Measurements from ENCODE around the gene TMEM19. TPM values are rescaled to one million over a fixed set of nuclear protein-coding genes. Genes with fewer than 3 reads are reported as not detected.

The TMEM19 gene
- total RNA-seq, 1 experiment from 2014 or later = 14.3 TPM

DNA sequence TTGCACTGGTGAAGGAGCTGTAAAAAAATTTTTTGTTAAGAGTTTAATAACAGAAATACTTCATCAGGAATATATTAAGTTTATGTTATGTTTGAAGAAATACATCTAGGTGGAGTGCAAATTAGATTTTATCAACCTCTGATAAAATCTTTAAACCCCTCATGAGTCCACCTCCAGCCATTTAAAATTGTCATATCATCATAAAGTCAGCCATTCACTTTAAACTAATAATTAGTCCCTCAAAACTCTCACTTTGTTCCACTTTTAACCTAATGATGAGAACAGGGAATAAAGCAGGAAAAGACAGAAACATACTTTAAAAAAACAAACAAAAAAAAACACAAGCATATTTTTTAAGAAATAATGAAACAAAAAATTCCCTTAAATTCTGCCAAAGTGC, 47.4 kb upstream of the TMEM19 start:
- POLR2A ChIA-PET (ENCODE audit: unreplicated experiment) = no interaction called here
- ATAC-seq = no peak

DNA sequence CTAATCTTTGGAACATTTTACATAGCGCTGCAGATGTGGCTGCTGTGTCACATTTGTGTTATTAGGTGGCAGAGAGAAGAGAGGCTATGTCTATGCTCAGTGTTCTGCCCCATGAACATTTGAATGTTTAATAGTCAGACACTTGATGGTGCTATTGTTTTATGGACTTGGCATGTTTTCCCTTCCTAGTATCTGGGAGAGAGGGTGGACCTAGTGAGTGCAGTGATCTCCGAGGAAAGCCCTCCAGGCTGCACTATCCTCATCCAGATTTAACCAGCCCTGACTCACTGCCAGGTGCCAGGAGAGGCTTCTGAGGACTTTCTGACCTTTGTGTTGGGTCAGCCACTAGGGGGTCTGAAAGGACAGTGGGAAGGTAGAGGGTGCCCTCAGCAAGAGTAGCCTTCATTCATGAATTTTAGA, 46.5 kb upstream of the TMEM19 start:
- H3K9me2 ChIP-seq (replicated peaks; ENCODE audit: low read length) = no peaks in the 10 kb centered on the region
- ATAC-seq (peak; percentile 73), DNase-seq (peak; percentile 22)
- H3K79me2 ChIP-seq (ENCODE audit: low read length) = no peaks in the 10 kb centered on the region
- no peak overlapping the region for H2AFZ ChIP-seq (ENCODE audit: low read length)
- no peak overlapping the region for H3K27ac ChIP-seq (ENCODE audit: low read length)
- TF ChIP-seq, protein P1, sequence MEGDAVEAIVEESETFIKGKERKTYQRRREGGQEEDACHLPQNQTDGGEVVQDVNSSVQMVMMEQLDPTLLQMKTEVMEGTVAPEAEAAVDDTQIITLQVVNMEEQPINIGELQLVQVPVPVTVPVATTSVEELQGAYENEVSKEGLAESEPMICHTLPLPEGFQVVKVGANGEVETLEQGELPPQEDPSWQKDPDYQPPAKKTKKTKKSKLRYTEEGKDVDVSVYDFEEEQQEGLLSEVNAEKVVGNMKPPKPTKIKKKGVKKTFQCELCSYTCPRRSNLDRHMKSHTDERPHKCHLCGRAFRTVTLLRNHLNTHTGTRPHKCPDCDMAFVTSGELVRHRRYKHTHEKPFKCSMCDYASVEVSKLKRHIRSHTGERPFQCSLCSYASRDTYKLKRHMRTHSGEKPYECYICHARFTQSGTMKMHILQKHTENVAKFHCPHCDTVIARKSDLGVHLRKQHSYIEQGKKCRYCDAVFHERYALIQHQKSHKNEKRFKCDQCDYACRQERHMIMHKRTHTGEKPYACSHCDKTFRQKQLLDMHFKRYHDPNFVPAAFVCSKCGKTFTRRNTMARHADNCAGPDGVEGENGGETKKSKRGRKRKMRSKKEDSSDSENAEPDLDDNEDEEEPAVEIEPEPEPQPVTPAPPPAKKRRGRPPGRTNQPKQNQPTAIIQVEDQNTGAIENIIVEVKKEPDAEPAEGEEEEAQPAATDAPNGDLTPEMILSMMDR (conservative IDR thresholded peaks at IDR 0.05; ENCODE audit: low read depth, low read length) = peak; percentile 46
- no peak for TF ChIP-seq EZH2phosphoT487 (IDR thresholded peaks at IDR 0.05; ENCODE audit: borderline replicate concordance, low read length)
- H3F3A ChIP-seq (ENCODE audit: low read length, unreplicated experiment) = no peaks in the 10 kb centered on the region
- intact Hi-C loops (cut with micrococcal nuclease) = loop anchor here (10.0 kb wide), 1 partner anchor 425 kb away; no protein-coding TSS in a partner anchor
- H3K4me3 ChIP-seq (ENCODE audit: low read length) = no peak overlapping the region
- H3K36me3 ChIP-seq (ENCODE audit: low read depth, low read length) = peaks cover 52% of the 10 kb centered on the region
- CTCF ChIA-PET = no interaction called here
- no peak overlapping the region for H3K9ac ChIP-seq (ENCODE audit: low read length)
- POLR2A ChIA-PET (ENCODE audit: unreplicated experiment) = no interaction called here
- no peaks in the 10 kb centered on the region for H3K4me1 ChIP-seq (ENCODE audit: insufficient read depth, low read length)
- no peaks in the 10 kb centered on the region for H4K20me1 ChIP-seq (ENCODE audit: low read length)
- BruUV-seq (replicated peaks) = no TSS peak
- no peak overlapping the region for H3K4me2 ChIP-seq (ENCODE audit: low read length)
- H3K9me3 ChIP-seq (ENCODE audit: low read length) = no peaks in the 10 kb centered on the region
- H3K27me3 ChIP-seq (ENCODE audit: low read length) = no peaks in the 10 kb centered on the region

More for the DNA sequence above, 47.4 kb upstream of the TMEM19 start:
- CTCF ChIA-PET = no interaction called here
- no peak overlapping the region for H3K9ac ChIP-seq (ENCODE audit: low read length)
- BruUV-seq (replicated peaks) = no TSS peak
- no peaks in the 10 kb centered on the region for H3K79me2 ChIP-seq (ENCODE audit: low read length)
- H4K20me1 ChIP-seq (ENCODE audit: low read length) = no peaks in the 10 kb centered on the region
- DNase-seq = no peak
- no peaks in the 10 kb centered on the region for H3K9me3 ChIP-seq (ENCODE audit: low read length)
- no peak overlapping the region for H3K4me2 ChIP-seq (ENCODE audit: low read length)
- peaks cover 51% of the 10 kb centered on the region for H3K36me3 ChIP-seq (ENCODE audit: low read depth, low read length)
- no peak overlapping the region for H2AFZ ChIP-seq (ENCODE audit: low read length)
- H3K4me3 ChIP-seq (ENCODE audit: low read length) = no peak overlapping the region
- H3K27me3 ChIP-seq (ENCODE audit: low read length) = no peaks in the 10 kb centered on the region
- TF ChIP-seq, protein P1 (conservative IDR thresholded peaks at IDR 0.05; ENCODE audit: low read depth, low read length) = no peak
- H3K9me2 ChIP-seq (replicated peaks; ENCODE audit: low read length) = no peaks in the 10 kb centered on the region
- intact Hi-C loops (cut with micrococcal nuclease) = loop anchor here (10.0 kb wide), 1 partner anchor 424 kb away; no protein-coding TSS in a partner anchor
- no peaks in the 10 kb centered on the region for H3F3A ChIP-seq (ENCODE audit: low read length, unreplicated experiment)
- H3K4me1 ChIP-seq (ENCODE audit: insufficient read depth, low read length) = no peaks in the 10 kb centered on the region
- H3K27ac ChIP-seq (ENCODE audit: low read length) = no peak overlapping the region

DNA sequence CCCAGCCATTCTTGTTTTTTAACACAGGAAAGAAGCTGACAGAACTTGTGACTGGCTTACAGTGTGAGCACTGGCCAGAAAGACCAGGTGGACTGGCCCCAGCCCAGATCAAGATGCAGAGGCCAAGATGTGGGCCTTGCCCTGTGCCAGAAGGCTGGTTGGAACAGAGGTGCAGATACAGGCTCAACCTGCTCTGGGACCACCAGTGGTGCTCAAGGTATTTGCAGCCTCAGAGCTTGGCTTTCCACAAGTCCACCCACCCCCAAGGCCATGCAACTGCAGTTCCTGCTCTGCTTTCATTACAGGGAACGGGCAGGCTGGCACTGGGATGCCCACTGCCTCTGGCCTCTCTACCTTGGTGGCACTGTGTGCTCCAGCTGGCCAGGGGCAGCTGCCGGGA, 45.6 kb upstream of the TMEM19 start:
- no peak for DNase-seq
- Histone ChIP-seq H3K36me3 (ENCODE audit: low read depth, low read length) (peaks cover 50% of the 10 kb centered on the region), H3K4me1 (ENCODE audit: insufficient read depth, low read length) (no peaks in the 10 kb centered on the region), H3K79me2 (ENCODE audit: low read length) (no peaks in the 10 kb centered on the region), H3K27me3 (ENCODE audit: low read length) (no peaks in the 10 kb centered on the region), H3K4me3 (ENCODE audit: low read length) (no peak overlapping the region), H3K4me2 (ENCODE audit: low read length) (no peak overlapping the region), H3F3A (ENCODE audit: low read length, unreplicated experiment) (no peaks in the 10 kb centered on the region), H2AFZ (ENCODE audit: low read length) (no peak overlapping the region), H3K9me2 (replicated peaks; ENCODE audit: low read length) (no peaks in the 10 kb centered on the region), H3K9me3 (ENCODE audit: low read length) (no peaks in the 10 kb centered on the region), H3K27ac (ENCODE audit: low read length) (no peak overlapping the region), H3K9ac (ENCODE audit: low read length) (no peak overlapping the region), H4K20me1 (ENCODE audit: low read length) (no peaks in the 10 kb centered on the region)
- peak; percentile 42 for ATAC-seq
- intact Hi-C loops (cut with micrococcal nuclease) = no loop called here
- no TSS peak for BruUV-seq (replicated peaks)
- ChIA-PET POLR2A (ENCODE audit: unreplicated experiment) (no interaction called here), CTCF (no interaction called here)
- no peak for TF ChIP-seq EZH2phosphoT487 (IDR thresholded peaks at IDR 0.05; ENCODE audit: borderline replicate concordance, low read length)
- TF ChIP-seq, protein P1 (conservative IDR thresholded peaks at IDR 0.05; ENCODE audit: low read depth, low read length) = no peak
- no peak for TF ChIP-seq EZH2 (IDR thresholded peaks at IDR 0.05; ENCODE audit: low read length, unreplicated experiment)

Measured in PC-3 (cell line).